GM19463 (cell line): Measurements from ENCODE around the gene HLA-DMA.

Experiments
- ATAC-seq: cut with Tn5 transposase; IDR thresholded peaks from one replicate; pipeline ENCODE4 v1.9.1; 2021; ENCODE audit warnings: mild to moderate bottlenecking, moderate library complexity; ENCODE audit not compliant: unreplicated experiment

The HLA-DMA gene

DNA sequence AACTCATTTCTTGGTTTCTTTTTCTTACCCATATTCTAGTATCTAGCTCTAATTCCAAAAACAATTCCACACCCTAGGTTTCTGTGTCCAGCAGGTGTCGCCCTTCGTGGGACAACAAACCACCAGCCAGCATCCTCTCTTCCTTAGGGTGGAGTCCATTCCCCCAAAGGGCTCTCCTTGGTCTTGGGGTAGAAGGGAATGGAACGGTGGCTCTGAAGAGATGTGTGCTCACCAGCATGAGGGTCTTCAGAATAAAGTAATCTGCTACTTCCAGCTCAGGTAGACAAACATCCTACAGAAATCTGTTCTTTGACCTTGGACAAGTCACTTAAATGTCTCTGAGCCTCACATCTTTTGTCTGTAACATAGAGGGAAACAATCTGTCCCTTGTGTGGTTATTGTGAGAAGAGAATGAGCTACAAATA, 19.2 kb downstream of the HLA-DMA start:
- ATAC-seq, result no peak

DNA sequence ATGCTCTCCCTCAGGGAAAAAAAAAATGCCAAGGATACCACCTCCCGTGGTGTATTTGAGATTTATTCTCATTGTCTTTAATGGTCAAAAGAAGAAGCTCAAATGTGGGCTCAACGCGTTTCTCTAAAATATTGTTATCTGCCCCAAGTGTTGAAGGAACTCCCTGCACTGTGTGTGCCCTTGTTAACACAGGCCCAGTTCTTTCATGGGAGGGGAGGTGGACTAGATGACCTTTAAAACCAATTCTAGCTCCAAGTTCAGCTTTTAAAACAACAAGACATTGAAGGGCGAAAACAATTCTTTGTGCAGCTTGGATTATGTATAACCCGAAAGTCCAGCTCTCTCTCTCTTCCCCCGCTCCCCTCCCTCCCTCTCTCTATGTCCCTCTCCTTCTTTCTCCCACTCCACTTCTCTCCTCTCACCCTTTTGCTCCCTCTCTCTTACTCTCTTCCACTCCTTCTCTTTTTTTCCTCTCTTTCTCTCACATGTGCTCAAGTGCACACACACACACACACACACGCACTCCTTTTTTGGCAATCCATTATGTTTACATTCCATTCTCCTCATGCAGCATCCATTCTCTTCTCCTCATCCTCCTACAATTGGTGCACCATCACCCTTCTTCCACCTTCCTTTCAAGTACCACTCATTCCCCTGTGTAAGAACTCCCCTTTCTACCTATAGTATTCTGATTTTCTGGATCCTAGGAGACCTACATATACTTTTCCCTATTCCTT, 20.6 kb downstream of the HLA-DMA start:
- no peak for ATAC-seq

DNA sequence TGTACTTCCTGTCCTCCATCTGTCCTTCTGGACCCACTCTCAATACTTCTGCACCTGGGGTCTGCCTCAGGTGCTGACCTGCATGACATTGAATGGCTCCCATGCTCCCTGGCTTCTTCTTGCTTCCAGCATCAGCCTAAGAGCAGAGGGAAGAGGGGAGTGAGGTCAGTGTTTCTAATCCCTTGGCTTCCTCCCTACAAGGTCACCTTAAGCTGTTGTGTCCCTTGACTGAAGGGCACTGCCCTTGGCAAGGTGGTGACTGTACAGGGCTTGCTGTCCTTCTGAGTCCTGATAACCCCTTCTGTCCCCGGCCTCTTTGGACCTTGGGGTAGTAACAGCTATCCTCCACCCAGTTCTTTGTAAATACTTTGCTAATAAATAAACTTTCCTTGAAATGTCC, 21.7 kb downstream of the HLA-DMA start:
- no peak for ATAC-seq

DNA sequence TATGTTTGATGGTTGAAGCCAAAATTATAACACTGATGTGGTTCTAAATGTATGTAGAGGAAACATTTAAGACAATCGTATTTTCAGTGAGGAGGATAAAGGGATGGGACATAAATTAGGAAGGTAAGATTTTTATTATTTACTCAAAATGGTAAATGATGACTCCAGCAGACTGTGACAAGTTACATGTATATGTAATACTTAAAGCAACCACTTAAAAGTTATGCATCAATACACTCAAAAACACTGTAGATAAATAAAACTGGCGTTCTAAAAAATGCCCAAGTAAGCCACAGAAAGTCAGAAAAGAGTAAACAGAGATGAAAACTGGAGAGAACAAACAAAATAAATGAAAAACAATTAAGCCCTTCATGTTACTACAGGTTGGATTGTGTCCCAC, 30.8 kb downstream of the HLA-DMA start:
- no peak for ATAC-seq

DNA sequence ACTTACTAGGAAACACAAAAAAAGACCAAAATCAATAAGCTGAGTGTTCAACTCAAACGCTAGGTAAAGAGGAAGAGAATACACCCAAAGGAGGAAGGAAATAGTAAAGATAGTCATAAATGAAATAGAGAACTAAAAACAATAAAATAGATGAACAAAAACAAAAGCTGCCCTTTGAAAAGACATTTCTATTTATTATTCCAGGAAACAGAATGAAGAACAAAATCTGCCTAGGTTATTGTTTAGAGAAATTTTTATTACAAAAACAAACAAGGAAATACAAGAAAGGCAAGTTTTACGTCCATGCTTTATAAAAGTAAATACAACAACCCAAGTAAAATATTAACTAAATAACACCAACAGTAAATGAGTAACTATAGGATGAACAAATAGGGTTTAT, 32.2 kb downstream of the HLA-DMA start:
- ATAC-seq, result no peak

DNA sequence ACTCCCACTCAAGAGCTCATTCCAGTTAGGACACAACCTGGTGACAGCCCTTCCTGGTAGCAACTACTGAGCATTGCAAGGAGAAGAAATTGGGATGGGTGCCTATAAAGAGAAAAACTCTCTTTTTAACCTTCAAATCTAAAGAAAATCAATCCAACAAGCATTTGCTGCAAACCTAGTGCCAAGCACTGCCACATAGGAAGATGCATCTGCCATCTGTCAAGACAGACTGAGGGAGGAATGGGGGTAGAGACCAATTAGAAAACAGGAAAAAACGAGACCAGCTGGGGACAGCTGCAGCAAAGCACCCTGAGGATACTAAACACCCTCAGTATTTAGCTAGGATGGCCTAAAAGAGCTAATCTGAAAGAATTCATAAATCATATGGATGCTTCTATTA, 39.9 kb downstream of the HLA-DMA start:
- no peak for ATAC-seq

DNA sequence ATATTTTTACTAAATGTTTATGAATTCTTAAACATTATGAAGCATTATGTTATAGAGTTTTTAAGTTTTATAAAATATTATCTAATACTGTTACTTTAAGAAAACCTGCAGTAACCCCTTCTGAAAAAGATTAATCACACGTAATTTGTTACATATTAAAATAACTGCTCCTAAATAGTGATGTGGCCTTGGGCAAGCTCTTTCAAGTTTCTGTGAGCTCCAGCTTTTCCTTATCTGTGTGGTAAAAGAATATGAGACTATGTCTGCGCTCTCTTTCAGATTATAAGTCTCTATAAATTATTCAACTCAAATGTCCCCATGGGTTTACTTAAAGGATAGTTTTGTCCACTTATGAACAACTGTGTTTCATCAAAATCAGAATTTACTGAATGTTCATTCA, 44.0 kb downstream of the HLA-DMA start:
- no peak for ATAC-seq

DNA sequence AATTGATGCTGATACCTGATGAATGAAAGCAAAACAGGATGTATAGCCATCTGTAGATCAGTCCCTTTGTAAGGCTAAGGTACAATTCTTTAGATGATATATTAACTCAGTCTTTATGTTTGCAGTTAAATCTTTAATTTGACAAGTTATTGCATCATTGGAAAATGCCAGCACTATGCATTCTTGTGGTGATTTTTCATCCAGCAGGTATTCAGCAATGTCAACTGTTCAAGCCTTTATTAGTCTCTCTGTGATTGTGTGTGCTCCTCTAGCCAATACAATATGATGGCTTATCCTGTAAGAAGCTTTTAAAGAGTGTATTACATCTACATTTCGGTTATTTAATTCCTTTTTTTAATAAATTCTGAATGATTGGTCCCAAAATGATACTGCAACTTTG, 46.4 kb downstream of the HLA-DMA start:
- no peak for ATAC-seq

DNA sequence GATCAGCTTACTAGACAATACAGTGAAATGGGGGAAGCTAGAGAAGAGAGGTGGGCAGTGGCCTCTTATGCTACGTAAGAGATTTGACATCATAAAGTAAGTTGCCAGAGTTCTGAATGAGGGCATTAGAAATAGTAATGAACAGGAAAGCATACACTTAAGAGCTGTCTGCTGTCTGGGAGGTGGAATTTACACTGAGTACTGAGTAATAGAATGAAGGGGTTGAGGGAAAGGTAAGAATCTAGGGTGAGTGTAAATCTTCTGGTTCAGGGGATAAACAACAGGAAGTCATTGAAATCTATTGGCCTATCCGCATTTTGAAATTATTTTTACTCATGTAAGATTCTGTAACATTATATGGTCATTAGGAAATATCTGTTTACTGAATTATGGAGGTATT, 47.8 kb downstream of the HLA-DMA start:
- no peak for ATAC-seq

DNA sequence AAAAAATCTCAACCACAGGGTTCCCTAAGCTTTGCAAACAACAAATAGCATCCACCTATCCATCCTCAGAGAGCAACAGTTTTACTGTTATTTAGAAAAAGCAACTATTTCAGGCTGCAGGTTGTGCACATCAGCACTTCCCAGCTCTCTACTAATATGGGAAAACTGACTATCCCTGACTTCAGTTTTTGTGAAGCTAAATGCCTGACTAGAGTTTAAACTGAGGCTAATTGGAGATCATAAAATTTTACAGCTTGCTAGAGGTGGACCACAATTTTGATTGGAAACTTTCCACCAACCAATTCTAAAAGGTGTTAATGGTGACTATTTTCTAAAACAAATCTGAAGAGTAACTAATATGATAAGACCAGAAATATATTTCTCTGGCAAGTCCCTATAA, 48.9 kb downstream of the HLA-DMA start:
- no peak for ATAC-seq
